Measurements from ENCODE around the gene CFAP299.

- no peak for TF ChIP-seq CTCF (conservative IDR thresholded peaks at IDR 0.05; ENCODE audit: low read depth, low read length)
- TF ChIP-seq EZH2 (IDR thresholded peaks at IDR 0.05; ENCODE audit: borderline replicate concordance, low read depth, low read length, poor library complexity, severe bottlenecking): no peak
These were observed 404.8 kb downstream of the CFAP299 start for GRCh38 chr4:80740375-80740774.
